Peyer's patch (tissue), 4 donors: ENCODE results near the gene CD27.

Source experiments
- POLR2A ChIP-seq, 2 donors: fragments of 450-650 bp; IDR thresholded peaks; one replicate each; pipeline ENCODE4 v1.5.1; 2017; ENCODE audit warnings: antibody characterized with exemption in 2 of 2, mild to moderate bottlenecking in 2 of 2, moderate library complexity in 2 of 2
- TF ChIP-seq, protein P1 (sequence below), 6 experiments: fragments of 450-650 bp in 4 of 6; fragments of 200-600 bp in 2 of 6; sonication (generic) in 1 of 6; IDR thresholded peaks; one replicate each; pipeline ENCODE4 v1.5.1; 2017 to 2019; ENCODE audit warnings: antibody characterized with exemption in 6 of 6, mild to moderate bottlenecking in 3 of 6, moderate library complexity in 1 of 6

GRCh38 chr12:6459004-6459337 lies 14.2 kb downstream of the CD27 start:
- TF ChIP-seq, protein P1, sequence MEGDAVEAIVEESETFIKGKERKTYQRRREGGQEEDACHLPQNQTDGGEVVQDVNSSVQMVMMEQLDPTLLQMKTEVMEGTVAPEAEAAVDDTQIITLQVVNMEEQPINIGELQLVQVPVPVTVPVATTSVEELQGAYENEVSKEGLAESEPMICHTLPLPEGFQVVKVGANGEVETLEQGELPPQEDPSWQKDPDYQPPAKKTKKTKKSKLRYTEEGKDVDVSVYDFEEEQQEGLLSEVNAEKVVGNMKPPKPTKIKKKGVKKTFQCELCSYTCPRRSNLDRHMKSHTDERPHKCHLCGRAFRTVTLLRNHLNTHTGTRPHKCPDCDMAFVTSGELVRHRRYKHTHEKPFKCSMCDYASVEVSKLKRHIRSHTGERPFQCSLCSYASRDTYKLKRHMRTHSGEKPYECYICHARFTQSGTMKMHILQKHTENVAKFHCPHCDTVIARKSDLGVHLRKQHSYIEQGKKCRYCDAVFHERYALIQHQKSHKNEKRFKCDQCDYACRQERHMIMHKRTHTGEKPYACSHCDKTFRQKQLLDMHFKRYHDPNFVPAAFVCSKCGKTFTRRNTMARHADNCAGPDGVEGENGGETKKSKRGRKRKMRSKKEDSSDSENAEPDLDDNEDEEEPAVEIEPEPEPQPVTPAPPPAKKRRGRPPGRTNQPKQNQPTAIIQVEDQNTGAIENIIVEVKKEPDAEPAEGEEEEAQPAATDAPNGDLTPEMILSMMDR (IDR thresholded peaks at IDR 0.05), result no peak
- TF ChIP-seq POLR2A (IDR thresholded peaks at IDR 0.05), result no peak
